NCI-H2196 (cell line): ENCODE measurements around the gene ESRRB.
"Not testable (repeated sequence)": the region's sequence is repeated elsewhere in the genome, so short reads cannot be mapped to it uniquely, and the experiment has no call there.

Experiments
- DNase-seq: peaks from one replicate; lab custom pipeline; 2025; ENCODE audit not compliant: unreplicated experiment; lab: John Stamatoyannopoulos, UW

Gene ESRRB

GRCh38 chr14:76536636-76537035 is 160.7 kb downstream of the ESRRB start:
- DNase-seq = not testable (repeated sequence)

GRCh38 chr14:76537906-76538647 is 162.1 kb downstream of the ESRRB start:
- DNase-seq = no peak

- no peak for DNase-seq
Observed at GRCh38 chr14:76538648-76539008, 162.7 kb downstream of the ESRRB start.

GRCh38 chr14:76539130-76539529 is 163.2 kb downstream of the ESRRB start:
- no peak for DNase-seq

- no peak for DNase-seq
Observed at GRCh38 chr14:76541594-76542219, 165.8 kb downstream of the ESRRB start.

GRCh38 chr14:76546426-76547221 is 170.7 kb downstream of the ESRRB start:
- peak; percentile 15 for DNase-seq

GRCh38 chr14:76547831-76548230 is 171.9 kb downstream of the ESRRB start:
- DNase-seq = no peak

- no peak for DNase-seq
Observed at GRCh38 chr14:76550534-76550933, 174.6 kb downstream of the ESRRB start.

GRCh38 chr14:76551116-76551515 is 175.2 kb downstream of the ESRRB start:
- no peak for DNase-seq
